ENCODE measurements around the gene ADARB2.
"Not testable (repeated sequence)": the region's sequence is repeated elsewhere in the genome, so short reads cannot be mapped to it uniquely, and the experiment has no call there.

ADARB2 gene

GRCh38 chr10:1414346-1414745 lies 323.0 kb downstream of the ADARB2 start:
- DNase-seq (ENCODE audit: low read depth in 2 of 3, low spot score in 2 of 3): not testable (repeated sequence)

GRCh38 chr10:1413823-1414222 lies 323.5 kb downstream of the ADARB2 start:
- DNase-seq (ENCODE audit: low read depth in 2 of 3, low spot score in 2 of 3): no peak

- no peak for DNase-seq (ENCODE audit: low read depth in 2 of 3, low spot score in 2 of 3)
Observed at GRCh38 chr10:1413256-1413655, 324.1 kb downstream of the ADARB2 start.

- no peak for DNase-seq (ENCODE audit: low read depth in 2 of 3, low spot score in 2 of 3)
Observed at GRCh38 chr10:1412531-1413189, 324.7 kb downstream of the ADARB2 start.

GRCh38 chr10:1411956-1412355 lies 325.4 kb downstream of the ADARB2 start:
- DNase-seq (ENCODE audit: low read depth in 2 of 3, low spot score in 2 of 3): no peak

- DNase-seq (ENCODE audit: low read depth in 2 of 3, low spot score in 2 of 3): no peak
Observed at GRCh38 chr10:1411451-1411850, 325.9 kb downstream of the ADARB2 start.

GRCh38 chr10:1410469-1411395 lies 326.6 kb downstream of the ADARB2 start:
- no peak for DNase-seq (ENCODE audit: low read depth in 2 of 3, low spot score in 2 of 3)

- DNase-seq (ENCODE audit: low read depth in 2 of 3, low spot score in 2 of 3): no peak
Observed at GRCh38 chr10:1410032-1410431, 327.3 kb downstream of the ADARB2 start.

- DNase-seq (ENCODE audit: low read depth in 2 of 3, low spot score in 2 of 3): no peak
Observed at GRCh38 chr10:1409392-1409791, 327.9 kb downstream of the ADARB2 start.

- DNase-seq (ENCODE audit: low read depth in 2 of 3, low spot score in 2 of 3): no peak
Observed at GRCh38 chr10:1408651-1409367, 328.5 kb downstream of the ADARB2 start.

GRCh38 chr10:1406967-1407945 lies 330.1 kb downstream of the ADARB2 start:
- no peak for DNase-seq (ENCODE audit: low read depth in 2 of 3, low spot score in 2 of 3)

GRCh38 chr10:1406132-1406966 lies 331.0 kb downstream of the ADARB2 start:
- no peak for DNase-seq (ENCODE audit: low read depth in 2 of 3, low spot score in 2 of 3)

- no peak for DNase-seq (ENCODE audit: low read depth in 2 of 3, low spot score in 2 of 3)
Observed at GRCh38 chr10:1404323-1405260, 332.7 kb downstream of the ADARB2 start.

GRCh38 chr10:1403508-1404322 lies 333.6 kb downstream of the ADARB2 start:
- DNase-seq (ENCODE audit: low read depth in 2 of 3, low spot score in 2 of 3): no peak

- no peak for DNase-seq (ENCODE audit: low read depth in 2 of 3, low spot score in 2 of 3)
Observed at GRCh38 chr10:1402816-1403507, 334.4 kb downstream of the ADARB2 start.

- no peak for DNase-seq (ENCODE audit: low read depth in 2 of 3, low spot score in 2 of 3)
Observed at GRCh38 chr10:1402016-1402770, 335.1 kb downstream of the ADARB2 start.
